Measurements from ENCODE around the gene ZNF525. TPM values are rescaled to one million over a fixed set of nuclear protein-coding genes. Genes with fewer than 3 reads are reported as not detected.
A peak's percentile ranks its signal among the peaks of the same experiment; 100 is the strongest.
"Not testable (repeated sequence)": the region's sequence is repeated elsewhere in the genome, so short reads cannot be mapped to it uniquely, and the experiment has no call there.

Gene ZNF525
- total RNA-seq, 1 donor from 2014 or later = 19.7 TPM

GRCh38 chr19:53422551-53422950 is 57.0 kb downstream of the ZNF525 start:
- Mint-ChIP-seq H3K27ac (no peak overlapping the region), H3K27me3 (no peaks in the 10 kb centered on the region)

DNA sequence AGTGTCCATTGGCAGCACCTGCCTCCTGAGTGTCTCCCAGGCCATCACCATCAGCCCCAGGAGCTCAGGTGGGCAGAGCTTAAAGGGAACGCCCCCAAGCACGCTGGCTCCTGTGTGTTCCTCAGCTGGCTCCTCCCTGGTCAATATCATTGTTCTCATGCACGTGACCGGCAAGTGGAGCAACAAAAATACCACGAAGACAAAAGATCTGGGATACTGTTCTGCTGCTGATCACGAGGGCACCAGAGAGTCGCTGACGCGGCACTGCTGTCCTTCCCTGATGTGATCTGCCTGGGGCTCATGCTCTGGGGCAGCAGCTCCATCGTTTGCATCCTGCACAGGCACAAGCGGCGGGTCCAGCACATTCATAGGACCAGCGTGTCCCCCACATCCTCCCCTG is 57.6 kb downstream of the ZNF525 start:
- not testable (repeated sequence) for H3K27ac Mint-ChIP-seq; H3K36me3 Mint-ChIP-seq; H3K27me3 Mint-ChIP-seq; H3K9me3 Mint-ChIP-seq; DNase-seq (ENCODE audit: extremely low spot score, unreplicated experiment); H3K4me3 Mint-ChIP-seq
- H3K4me1 Mint-ChIP-seq (ENCODE audit: unreplicated experiment) = peaks cover 12% of the 10 kb centered on the region

More at GRCh38 chr19:53422551-53422950, 57.0 kb downstream of the ZNF525 start:
- Mint-ChIP-seq H3K4me3 (no peak overlapping the region), H3K4me1 (ENCODE audit: unreplicated experiment) (peaks cover 12% of the 10 kb centered on the region), H3K36me3 (peaks cover 3% of the 10 kb centered on the region), H3K9me3 (peaks cover under 1% of the 10 kb centered on the region)
- DNase-seq (ENCODE audit: extremely low spot score, unreplicated experiment) = no peak
- TF ChIP-seq CTCF (conservative IDR thresholded peaks at IDR 0.05) = no peak

GRCh38 chr19:53423680-53424079 is 58.2 kb downstream of the ZNF525 start:
- DNase-seq (ENCODE audit: extremely low spot score, unreplicated experiment) = not testable (repeated sequence)
- peaks cover 12% of the 10 kb centered on the region for H3K4me1 Mint-ChIP-seq (ENCODE audit: unreplicated experiment)

DNA sequence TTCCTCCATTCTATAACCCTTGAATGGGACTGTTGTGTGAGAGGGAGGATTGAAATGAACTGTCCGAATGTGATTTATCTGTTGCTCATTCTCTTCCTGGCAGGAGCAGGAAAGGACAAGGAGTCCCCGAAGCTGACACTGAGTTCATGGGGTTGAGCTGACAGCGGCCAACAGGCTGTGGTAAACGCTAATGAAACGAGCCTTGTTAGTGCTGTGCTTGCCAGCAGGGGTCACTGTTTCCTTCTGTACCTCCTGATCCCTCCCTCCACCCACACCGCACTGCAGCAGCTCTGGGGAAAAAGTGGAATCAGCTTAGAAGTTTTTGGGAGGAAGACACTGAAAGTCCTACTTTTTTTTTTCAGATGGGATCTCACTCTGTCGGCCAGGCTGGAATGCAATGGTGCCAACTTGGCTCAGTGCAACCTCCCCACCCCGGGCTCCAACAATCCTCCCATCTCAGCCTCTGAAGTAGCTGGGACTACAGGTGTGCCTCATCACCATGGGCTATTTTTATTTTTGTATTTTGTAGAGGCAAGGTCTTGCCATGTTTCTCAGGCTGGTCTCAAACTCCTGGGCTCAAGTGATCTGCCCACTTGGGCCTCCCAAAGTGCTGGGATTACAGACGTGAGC is 59.6 kb downstream of the ZNF525 start:
- H3K9me3 Mint-ChIP-seq = no peaks in the 10 kb centered on the region
- no peak for DNase-seq (ENCODE audit: extremely low spot score, unreplicated experiment)
- peak overlapping the region; percentile 69 for H3K27ac Mint-ChIP-seq
- H3K27me3 Mint-ChIP-seq = no peaks in the 10 kb centered on the region
- peak overlapping the region; percentile 44 for H3K4me3 Mint-ChIP-seq
- H3K36me3 Mint-ChIP-seq = peaks cover 3% of the 10 kb centered on the region
- peak; percentile 90 for TF ChIP-seq CTCF (conservative IDR thresholded peaks at IDR 0.05)
- peaks cover 12% of the 10 kb centered on the region for H3K4me1 Mint-ChIP-seq (ENCODE audit: unreplicated experiment)

More at GRCh38 chr19:53423680-53424079, 58.2 kb downstream of the ZNF525 start:
- peak; percentile 47 for TF ChIP-seq CTCF (conservative IDR thresholded peaks at IDR 0.05)
- not testable (repeated sequence) for H3K9me3 Mint-ChIP-seq, H3K27me3 Mint-ChIP-seq, H3K27ac Mint-ChIP-seq, H3K4me3 Mint-ChIP-seq, H3K36me3 Mint-ChIP-seq

DNA sequence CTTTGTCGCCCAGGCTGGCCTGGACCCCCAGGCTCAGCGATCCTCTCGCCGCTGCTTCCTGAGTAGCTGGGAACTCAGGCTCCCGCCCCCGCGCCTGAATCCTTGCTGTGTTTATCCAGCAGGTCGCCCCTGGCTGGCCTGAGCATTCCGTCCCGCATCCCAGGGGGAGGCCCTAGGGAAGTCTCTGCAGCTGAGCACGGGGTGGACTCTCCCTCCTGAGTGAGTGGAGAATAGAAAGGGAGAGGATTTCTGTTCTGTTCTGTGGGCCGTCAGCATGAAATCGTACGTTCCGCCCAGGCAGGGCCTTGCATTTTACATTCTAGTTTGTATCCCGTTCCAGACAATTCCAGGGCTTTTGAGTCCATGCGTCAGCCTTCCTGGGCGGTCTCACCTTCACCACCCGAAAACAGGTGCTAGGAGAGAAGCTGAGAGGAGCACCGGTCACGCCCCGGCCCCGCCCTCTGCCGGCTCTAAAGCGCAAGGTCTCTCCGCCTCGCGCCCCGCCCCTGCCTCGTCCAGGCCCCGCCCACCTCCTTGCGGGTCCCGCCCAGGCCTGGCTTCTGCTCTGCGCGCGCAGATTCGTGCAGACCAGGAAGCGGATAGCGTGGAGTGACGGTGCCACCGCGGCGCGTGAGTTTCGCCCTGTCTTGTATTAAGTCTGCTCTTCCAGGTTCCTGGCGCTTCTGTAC is 66.0 kb downstream of the ZNF525 start, which contains the start of gene ZNF761:
Gene ZNF761, plus strand, starts transcription at position 586 of the 689 bp plus-strand sequence. CDS start 15,285 bp downstream, outside the sequence.
- H3K36me3 Mint-ChIP-seq = peaks cover 15% of the 10 kb centered on the region
- TF ChIP-seq CTCF (conservative IDR thresholded peaks at IDR 0.05) = peak; percentile 68
- H3K9me3 Mint-ChIP-seq = no peaks in the 10 kb centered on the region
- peak within 1 kb of the TSS; percentile 98 for H3K4me3 Mint-ChIP-seq
- peaks cover 13% of the 10 kb centered on the region for H3K4me1 Mint-ChIP-seq (ENCODE audit: unreplicated experiment)
- peak within 1 kb of the TSS; percentile 99 for H3K27ac Mint-ChIP-seq
- peak; percentile 97 for DNase-seq (ENCODE audit: extremely low spot score, unreplicated experiment)
- H3K27me3 Mint-ChIP-seq = no peaks in the 10 kb centered on the region

DNA sequence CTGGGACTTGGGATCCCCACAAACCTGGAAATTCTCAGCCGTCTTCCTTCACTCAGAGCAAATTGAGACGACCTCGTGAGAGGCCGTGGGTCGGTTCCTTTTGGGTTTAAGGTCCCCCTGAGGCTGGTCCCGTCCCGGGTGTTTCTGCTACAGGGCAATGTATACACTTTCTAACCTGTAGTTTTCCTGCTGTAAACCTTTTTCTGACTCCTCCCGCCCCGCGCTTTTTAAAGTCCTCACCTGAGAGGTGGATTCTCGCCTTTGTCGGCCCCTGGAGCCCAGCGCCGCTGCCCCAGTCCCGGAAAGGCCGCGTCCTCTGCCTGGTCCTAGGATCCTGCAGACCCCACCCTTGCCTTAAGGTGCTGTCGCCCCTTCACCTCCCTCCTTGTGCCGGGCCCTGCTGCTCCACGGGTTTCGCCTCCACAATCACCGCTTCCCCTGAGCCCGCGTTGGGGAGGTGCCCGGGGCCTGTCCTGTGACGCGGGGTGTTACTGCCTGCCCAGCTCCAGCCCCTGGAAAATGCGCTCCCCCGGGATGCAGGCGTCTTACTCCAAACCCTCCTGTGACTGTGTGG is 66.7 kb downstream of the ZNF525 start:
- Mint-ChIP-seq H3K9me3 (no peaks in the 10 kb centered on the region), H3K36me3 (peaks cover 15% of the 10 kb centered on the region), H3K27ac (peak overlapping the region; percentile 99), H3K4me1 (ENCODE audit: unreplicated experiment) (peaks cover 13% of the 10 kb centered on the region), H3K4me3 (peak overlapping the region; percentile 98), H3K27me3 (no peaks in the 10 kb centered on the region)
- no peak for DNase-seq (ENCODE audit: extremely low spot score, unreplicated experiment)
- no peak for TF ChIP-seq CTCF (conservative IDR thresholded peaks at IDR 0.05)

Data from type B pancreatic cell (in vitro differentiated cells).